Peyer's patch (tissue), 4 donors: ENCODE measurements around the gene CDK18.

Experiments used
- CTCF ChIP-seq, 6 experiments: fragments of 450-650 bp in 4 of 6; fragments of 200-600 bp in 2 of 6; sonication (generic) in 1 of 6; IDR thresholded peaks; one replicate each; pipeline ENCODE4 v1.5.1; 2017 to 2019; ENCODE audit warnings: antibody characterized with exemption in 6 of 6, mild to moderate bottlenecking in 3 of 6, moderate library complexity in 1 of 6
- POLR2A ChIP-seq, 2 donors: fragments of 450-650 bp; IDR thresholded peaks; one replicate each; pipeline ENCODE4 v1.5.1; 2017; ENCODE audit warnings: antibody characterized with exemption in 2 of 2, mild to moderate bottlenecking in 2 of 2, moderate library complexity in 2 of 2

- TF ChIP-seq CTCF (IDR thresholded peaks at IDR 0.05): no peak
- no peak for TF ChIP-seq POLR2A (IDR thresholded peaks at IDR 0.05)
These were observed 16.2 kb downstream of the CDK18 start for GRCh38 chr1:205520709-205521108.
